GM23338 (cell line): ENCODE results near the gene SPZ1.

Experiments
- CREB1 ChIP-seq: fragments of 250-450 bp; sonication (Bioruptor Pico); IDR thresholded peaks from 2 replicates; pipeline ENCODE4 v1.5.0; 2020; ENCODE audit warnings: low read depth, mild to moderate bottlenecking, moderate library complexity
- EZH2 ChIP-seq: fragments of 200-600 bp; sonication (generic); IDR thresholded peaks from one replicate; pipeline ENCODE4 v1.8.0; 2017; ENCODE audit warnings: antibody characterized with exemption, mild to moderate bottlenecking, low read depth; ENCODE audit not compliant: unreplicated experiment
- EZH2phosphoT487 ChIP-seq: fragments of 200-600 bp; sonication (generic); IDR thresholded peaks from one replicate; pipeline ENCODE4 v1.8.1; 2018; ENCODE audit warnings: antibody characterized with exemption; ENCODE audit not compliant: unreplicated experiment
- JUNB ChIP-seq: IDR thresholded peaks from one replicate; pipeline ENCODE4 v1.6.1; 2016; ENCODE audit warnings: antibody characterized with exemption; ENCODE audit not compliant: unreplicated experiment
- POLR2AphosphoS5 ChIP-seq: IDR thresholded peaks from 2 replicates; pipeline ENCODE4 v1.6.1; 2016; ENCODE audit warnings: antibody characterized with exemption, low read depth
- STAT1 ChIP-seq: IDR thresholded peaks from one replicate; pipeline ENCODE4 v1.6.1; 2016; ENCODE audit warnings: antibody characterized with exemption; ENCODE audit not compliant: unreplicated experiment
- ZNF114 ChIP-seq: fragments of 250-450 bp; sonication (Bioruptor Pico); IDR thresholded peaks from 2 replicates; pipeline ENCODE4 v1.5.0; 2020; ENCODE audit warnings: mild to moderate bottlenecking, moderate library complexity
- ZNF331 ChIP-seq: fragments of 250-450 bp; sonication (Bioruptor Pico); IDR thresholded peaks from 2 replicates; pipeline ENCODE4 v1.5.0; 2020; ENCODE audit warnings: low read depth, mild to moderate bottlenecking, moderate library complexity
- TF ChIP-seq, protein P1 (sequence below): IDR thresholded peaks from one replicate; pipeline ENCODE4 v1.6.1; 2018; ENCODE audit warnings: antibody characterized with exemption; ENCODE audit not compliant: unreplicated experiment
- TF ChIP-seq, protein P2 (sequence below), 2 experiments: fragments of 200-600 bp in 1 of 2; sonication (generic) in 1 of 2; conservative IDR thresholded peaks; 2 replicates each; pipeline versions ENCODE4 v1.5.1 to v1.6.1; 2016 to 2017; ENCODE audit warnings: antibody characterized with exemption in 2 of 2, low read depth in 2 of 2, mild to moderate bottlenecking in 2 of 2, moderate library complexity in 1 of 2
- TF ChIP-seq, protein P3 (sequence below): IDR thresholded peaks from 2 replicates; pipeline ENCODE4 v1.6.1; 2016; ENCODE audit warnings: antibody characterized with exemption

DNA sequence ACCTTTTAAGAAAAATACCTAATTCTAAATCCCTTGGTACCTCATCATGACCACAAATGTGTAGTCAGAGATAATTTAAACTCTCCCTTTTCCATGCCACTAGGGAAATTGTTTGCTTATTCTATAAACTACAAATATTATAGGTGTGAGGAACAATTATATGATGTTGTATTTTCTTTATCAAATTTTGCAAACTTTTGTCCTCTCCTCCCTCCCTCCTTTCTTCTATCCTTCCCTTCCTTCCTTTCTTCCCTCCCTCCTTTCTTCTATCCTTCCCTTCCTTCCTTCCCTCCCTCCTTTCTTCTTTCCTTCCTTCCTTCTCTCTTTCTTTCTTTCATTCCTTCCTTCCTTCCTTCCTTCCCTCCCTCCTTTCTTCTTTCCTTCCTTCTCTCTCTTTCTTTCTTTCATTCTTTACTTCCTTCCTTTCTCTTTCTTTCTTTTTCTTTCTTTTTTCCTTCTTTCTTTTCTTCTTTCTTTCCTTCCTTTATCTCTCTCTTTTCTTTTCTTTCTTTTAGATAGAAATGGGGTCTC, 41.2 kb downstream of the SPZ1 start:
- TF ChIP-seq, protein P1, sequence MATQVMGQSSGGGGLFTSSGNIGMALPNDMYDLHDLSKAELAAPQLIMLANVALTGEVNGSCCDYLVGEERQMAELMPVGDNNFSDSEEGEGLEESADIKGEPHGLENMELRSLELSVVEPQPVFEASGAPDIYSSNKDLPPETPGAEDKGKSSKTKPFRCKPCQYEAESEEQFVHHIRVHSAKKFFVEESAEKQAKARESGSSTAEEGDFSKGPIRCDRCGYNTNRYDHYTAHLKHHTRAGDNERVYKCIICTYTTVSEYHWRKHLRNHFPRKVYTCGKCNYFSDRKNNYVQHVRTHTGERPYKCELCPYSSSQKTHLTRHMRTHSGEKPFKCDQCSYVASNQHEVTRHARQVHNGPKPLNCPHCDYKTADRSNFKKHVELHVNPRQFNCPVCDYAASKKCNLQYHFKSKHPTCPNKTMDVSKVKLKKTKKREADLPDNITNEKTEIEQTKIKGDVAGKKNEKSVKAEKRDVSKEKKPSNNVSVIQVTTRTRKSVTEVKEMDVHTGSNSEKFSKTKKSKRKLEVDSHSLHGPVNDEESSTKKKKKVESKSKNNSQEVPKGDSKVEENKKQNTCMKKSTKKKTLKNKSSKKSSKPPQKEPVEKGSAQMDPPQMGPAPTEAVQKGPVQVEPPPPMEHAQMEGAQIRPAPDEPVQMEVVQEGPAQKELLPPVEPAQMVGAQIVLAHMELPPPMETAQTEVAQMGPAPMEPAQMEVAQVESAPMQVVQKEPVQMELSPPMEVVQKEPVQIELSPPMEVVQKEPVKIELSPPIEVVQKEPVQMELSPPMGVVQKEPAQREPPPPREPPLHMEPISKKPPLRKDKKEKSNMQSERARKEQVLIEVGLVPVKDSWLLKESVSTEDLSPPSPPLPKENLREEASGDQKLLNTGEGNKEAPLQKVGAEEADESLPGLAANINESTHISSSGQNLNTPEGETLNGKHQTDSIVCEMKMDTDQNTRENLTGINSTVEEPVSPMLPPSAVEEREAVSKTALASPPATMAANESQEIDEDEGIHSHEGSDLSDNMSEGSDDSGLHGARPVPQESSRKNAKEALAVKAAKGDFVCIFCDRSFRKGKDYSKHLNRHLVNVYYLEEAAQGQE = no peak
- TF ChIP-seq, protein P2, sequence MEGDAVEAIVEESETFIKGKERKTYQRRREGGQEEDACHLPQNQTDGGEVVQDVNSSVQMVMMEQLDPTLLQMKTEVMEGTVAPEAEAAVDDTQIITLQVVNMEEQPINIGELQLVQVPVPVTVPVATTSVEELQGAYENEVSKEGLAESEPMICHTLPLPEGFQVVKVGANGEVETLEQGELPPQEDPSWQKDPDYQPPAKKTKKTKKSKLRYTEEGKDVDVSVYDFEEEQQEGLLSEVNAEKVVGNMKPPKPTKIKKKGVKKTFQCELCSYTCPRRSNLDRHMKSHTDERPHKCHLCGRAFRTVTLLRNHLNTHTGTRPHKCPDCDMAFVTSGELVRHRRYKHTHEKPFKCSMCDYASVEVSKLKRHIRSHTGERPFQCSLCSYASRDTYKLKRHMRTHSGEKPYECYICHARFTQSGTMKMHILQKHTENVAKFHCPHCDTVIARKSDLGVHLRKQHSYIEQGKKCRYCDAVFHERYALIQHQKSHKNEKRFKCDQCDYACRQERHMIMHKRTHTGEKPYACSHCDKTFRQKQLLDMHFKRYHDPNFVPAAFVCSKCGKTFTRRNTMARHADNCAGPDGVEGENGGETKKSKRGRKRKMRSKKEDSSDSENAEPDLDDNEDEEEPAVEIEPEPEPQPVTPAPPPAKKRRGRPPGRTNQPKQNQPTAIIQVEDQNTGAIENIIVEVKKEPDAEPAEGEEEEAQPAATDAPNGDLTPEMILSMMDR (conservative IDR thresholded peaks at IDR 0.05; ENCODE audit: low read depth in 2 of 2) = no peak
- TF ChIP-seq POLR2AphosphoS5 (no peak), EZH2 (no peak), EZH2phosphoT487 (no peak), ZNF331 (CRISPR knock-in tag) (no peak), ZNF114 (CRISPR knock-in tag) (no peak), CREB1 (CRISPR knock-in tag) (no peak), STAT1 (no peak), JUNB (no peak)
- TF ChIP-seq, protein P3, sequence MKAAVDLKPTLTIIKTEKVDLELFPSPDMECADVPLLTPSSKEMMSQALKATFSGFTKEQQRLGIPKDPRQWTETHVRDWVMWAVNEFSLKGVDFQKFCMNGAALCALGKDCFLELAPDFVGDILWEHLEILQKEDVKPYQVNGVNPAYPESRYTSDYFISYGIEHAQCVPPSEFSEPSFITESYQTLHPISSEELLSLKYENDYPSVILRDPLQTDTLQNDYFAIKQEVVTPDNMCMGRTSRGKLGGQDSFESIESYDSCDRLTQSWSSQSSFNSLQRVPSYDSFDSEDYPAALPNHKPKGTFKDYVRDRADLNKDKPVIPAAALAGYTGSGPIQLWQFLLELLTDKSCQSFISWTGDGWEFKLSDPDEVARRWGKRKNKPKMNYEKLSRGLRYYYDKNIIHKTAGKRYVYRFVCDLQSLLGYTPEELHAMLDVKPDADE = no peak
